ENCODE measurements around the gene SLC4A1AP.
"Not testable (repeated sequence)": the region's sequence is repeated elsewhere in the genome, so short reads cannot be mapped to it uniquely, and the experiment has no call there.

Gene SLC4A1AP

DNA sequence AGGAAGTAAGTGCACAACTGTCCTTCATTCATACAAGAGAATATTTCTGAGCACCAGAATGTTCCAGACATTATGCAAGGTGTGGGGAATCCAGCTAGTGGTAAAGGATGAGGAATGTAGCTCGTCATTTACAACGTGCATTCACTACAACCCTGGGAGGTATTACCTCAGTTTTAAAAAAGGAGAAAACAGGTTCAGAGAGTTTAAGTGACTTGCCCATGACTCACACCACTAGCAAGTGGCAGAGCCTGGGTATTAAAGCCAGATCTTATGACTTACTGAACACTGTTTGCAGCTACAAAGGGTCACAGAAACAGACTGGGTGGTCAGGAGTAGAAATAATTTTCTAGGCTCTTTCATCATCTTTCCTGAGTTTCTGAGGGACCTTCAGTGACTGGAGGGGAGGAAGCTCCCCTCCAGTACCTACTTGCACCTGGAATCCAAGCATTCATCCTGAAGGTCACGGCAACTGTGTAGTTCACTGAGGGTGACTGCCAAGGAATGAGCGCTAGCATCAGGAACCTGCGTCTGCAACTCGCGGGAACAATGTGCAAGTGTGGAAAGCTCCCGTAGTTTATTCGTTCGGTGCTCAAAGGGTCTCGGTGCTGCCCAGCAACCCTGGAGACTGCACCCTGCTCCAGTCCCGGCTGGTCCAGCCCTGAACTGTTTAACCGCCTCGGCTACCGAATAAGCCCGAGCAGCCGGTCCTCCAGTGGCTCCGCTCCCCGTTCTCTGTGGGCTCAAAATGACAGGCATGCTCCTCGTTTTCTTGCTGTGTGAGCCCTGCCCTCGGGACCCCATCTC, 35.5 kb upstream of the SLC4A1AP start:
- Histone ChIP-seq H4K20me1 (ENCODE audit: insufficient read depth, low read length, poor library complexity, severe bottlenecking) (no peaks in the 10 kb centered on the region), H3K4me3 (ENCODE audit: low read length, poor library complexity, severe bottlenecking) (peak overlapping the region; percentile 93), H3K36me3 (ENCODE audit: insufficient read depth, low read length) (peaks cover 20% of the 10 kb centered on the region; the same call in 1 of the 2 replicates), H3K9me3 (ENCODE audit: insufficient read depth, low read depth, low read length) (no peaks in the 10 kb centered on the region), H3K27me3 (ENCODE audit: insufficient read depth, low read length, poor library complexity, severe bottlenecking) (no peaks in the 10 kb centered on the region), H3K9ac (ENCODE audit: low read depth, low read length, poor library complexity, severe bottlenecking) (peak overlapping the region; percentile 90), H3K79me2 (ENCODE audit: insufficient read depth, low read length) (peaks cover 26% of the 10 kb centered on the region), H3K4me1 (ENCODE audit: insufficient read depth, low read length, poor library complexity, severe bottlenecking) (peaks cover 12% of the 10 kb centered on the region), H2AFZ (ENCODE audit: low read length) (peak overlapping the region; percentile 97), H3K9me2 (replicated peaks; ENCODE audit: low read depth, low read length) (no peaks in the 10 kb centered on the region), H3K4me2 (ENCODE audit: low read depth, low read length, poor library complexity, severe bottlenecking) (peak overlapping the region; percentile 83), H3F3A (ENCODE audit: low read depth) (no peaks in the 10 kb centered on the region)
- TF ChIP-seq, protein P1, sequence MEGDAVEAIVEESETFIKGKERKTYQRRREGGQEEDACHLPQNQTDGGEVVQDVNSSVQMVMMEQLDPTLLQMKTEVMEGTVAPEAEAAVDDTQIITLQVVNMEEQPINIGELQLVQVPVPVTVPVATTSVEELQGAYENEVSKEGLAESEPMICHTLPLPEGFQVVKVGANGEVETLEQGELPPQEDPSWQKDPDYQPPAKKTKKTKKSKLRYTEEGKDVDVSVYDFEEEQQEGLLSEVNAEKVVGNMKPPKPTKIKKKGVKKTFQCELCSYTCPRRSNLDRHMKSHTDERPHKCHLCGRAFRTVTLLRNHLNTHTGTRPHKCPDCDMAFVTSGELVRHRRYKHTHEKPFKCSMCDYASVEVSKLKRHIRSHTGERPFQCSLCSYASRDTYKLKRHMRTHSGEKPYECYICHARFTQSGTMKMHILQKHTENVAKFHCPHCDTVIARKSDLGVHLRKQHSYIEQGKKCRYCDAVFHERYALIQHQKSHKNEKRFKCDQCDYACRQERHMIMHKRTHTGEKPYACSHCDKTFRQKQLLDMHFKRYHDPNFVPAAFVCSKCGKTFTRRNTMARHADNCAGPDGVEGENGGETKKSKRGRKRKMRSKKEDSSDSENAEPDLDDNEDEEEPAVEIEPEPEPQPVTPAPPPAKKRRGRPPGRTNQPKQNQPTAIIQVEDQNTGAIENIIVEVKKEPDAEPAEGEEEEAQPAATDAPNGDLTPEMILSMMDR (conservative IDR thresholded peaks at IDR 0.05; ENCODE audit: low read length), result no peak
- TF ChIP-seq EZH2phosphoT487 (IDR thresholded peaks at IDR 0.05; ENCODE audit: borderline replicate concordance), result no peak

- Histone ChIP-seq H3K79me2 (ENCODE audit: insufficient read depth, low read length) (peaks cover 26% of the 10 kb centered on the region), H3K9me3 (ENCODE audit: insufficient read depth, low read depth, low read length) (no peaks in the 10 kb centered on the region), H3K27me3 (ENCODE audit: insufficient read depth, low read length, poor library complexity, severe bottlenecking) (no peaks in the 10 kb centered on the region), H3K36me3 (ENCODE audit: insufficient read depth, low read length) (peaks cover 16% of the 10 kb centered on the region; the same call in 1 of the 2 replicates), H2AFZ (ENCODE audit: low read length) (peak within 1 kb of the TSS; percentile 97), H4K20me1 (ENCODE audit: insufficient read depth, low read length, poor library complexity, severe bottlenecking) (no peaks in the 10 kb centered on the region), H3K4me1 (ENCODE audit: insufficient read depth, low read length, poor library complexity, severe bottlenecking) (peaks cover 12% of the 10 kb centered on the region), H3K9me2 (replicated peaks; ENCODE audit: low read depth, low read length) (no peaks in the 10 kb centered on the region), H3F3A (ENCODE audit: low read depth) (no peaks in the 10 kb centered on the region), H3K4me3 (ENCODE audit: low read length, poor library complexity, severe bottlenecking) (peak within 1 kb of the TSS; percentile 93), H3K4me2 (ENCODE audit: low read depth, low read length, poor library complexity, severe bottlenecking) (peak within 1 kb of the TSS; percentile 83), H3K9ac (ENCODE audit: low read depth, low read length, poor library complexity, severe bottlenecking) (peak within 1 kb of the TSS; percentile 90)
- TF ChIP-seq, protein P1 (conservative IDR thresholded peaks at IDR 0.05; ENCODE audit: low read length), result no peak
- no peak for TF ChIP-seq EZH2phosphoT487 (IDR thresholded peaks at IDR 0.05; ENCODE audit: borderline replicate concordance)
These were observed 34.7 kb upstream of the SLC4A1AP start, which contains the start of the genes CCDC121 and GPN1 for GRCh38 chr2:27628767-27629709. Gene CCDC121 (minus strand): TSS chr2:27629012. CDS start chr2:27627799, 1,213 bp downstream. Gene GPN1 (plus strand): TSS chr2:27629050. CDS start chr2:27629059, 9 bp downstream.

- not testable (repeated sequence) for H4K20me1 ChIP-seq (ENCODE audit: insufficient read depth, low read length, poor library complexity, severe bottlenecking); H3K9me2 ChIP-seq (replicated peaks; ENCODE audit: low read depth, low read length); H3K27me3 ChIP-seq (ENCODE audit: insufficient read depth, low read length, poor library complexity, severe bottlenecking); H3K9me3 ChIP-seq (ENCODE audit: insufficient read depth, low read depth, low read length); H3F3A ChIP-seq (ENCODE audit: low read depth); H2AFZ ChIP-seq (ENCODE audit: low read length)
- peak overlapping the region; percentile 83 for H3K4me2 ChIP-seq (ENCODE audit: low read depth, low read length, poor library complexity, severe bottlenecking)
- peaks cover 26% of the 10 kb centered on the region for H3K79me2 ChIP-seq (ENCODE audit: insufficient read depth, low read length)
- peak overlapping the region; percentile 90 for H3K9ac ChIP-seq (ENCODE audit: low read depth, low read length, poor library complexity, severe bottlenecking)
- peaks cover 21% of the 10 kb centered on the region for H3K36me3 ChIP-seq (ENCODE audit: insufficient read depth, low read length)
- H3K4me3 ChIP-seq (ENCODE audit: low read length, poor library complexity, severe bottlenecking), result peak overlapping the region; percentile 93
- H3K4me1 ChIP-seq (ENCODE audit: insufficient read depth, low read length, poor library complexity, severe bottlenecking), result peaks cover 12% of the 10 kb centered on the region
These were observed 33.4 kb upstream of the SLC4A1AP start for GRCh38 chr2:27630257-27630656.
